GM18526 (cell line): ENCODE results near the gene ELOA.

Experiments used
- POLR2A ChIP-seq: IDR thresholded peaks from 3 replicates; pipeline ENCODE4 v1.6.1; 2011; ENCODE audit not compliant: insufficient read length; ENCODE audit errors: extremely low read depth

ELOA gene

DNA sequence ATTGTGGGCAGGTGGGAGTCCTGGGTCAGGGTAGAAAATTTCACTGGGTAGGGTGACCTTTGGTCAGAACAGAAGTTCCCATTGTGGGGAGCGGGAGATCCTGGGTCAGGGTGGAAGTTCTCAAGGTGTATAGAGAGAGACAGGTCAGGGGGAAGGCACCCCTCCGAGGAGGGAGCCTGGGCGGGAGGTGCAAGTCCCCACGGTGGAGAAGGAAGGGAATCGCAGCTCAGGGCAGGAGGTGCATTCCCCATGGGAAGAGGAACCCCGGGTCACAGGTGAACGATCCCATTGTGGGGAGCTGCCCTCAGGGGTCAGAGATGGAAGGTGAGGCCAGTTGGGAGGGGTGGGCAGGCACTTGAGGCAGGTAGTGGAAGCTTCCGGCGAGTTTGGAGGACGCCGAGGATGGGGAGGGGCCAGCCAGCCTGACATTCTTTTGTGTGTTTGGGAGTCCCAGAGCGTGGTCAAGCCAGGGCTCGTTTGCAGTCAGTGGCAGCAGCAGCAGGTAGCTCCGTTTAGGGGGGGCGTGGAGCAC lies 48.3 kb downstream of the ELOA start:
- no peak for TF ChIP-seq POLR2A

DNA sequence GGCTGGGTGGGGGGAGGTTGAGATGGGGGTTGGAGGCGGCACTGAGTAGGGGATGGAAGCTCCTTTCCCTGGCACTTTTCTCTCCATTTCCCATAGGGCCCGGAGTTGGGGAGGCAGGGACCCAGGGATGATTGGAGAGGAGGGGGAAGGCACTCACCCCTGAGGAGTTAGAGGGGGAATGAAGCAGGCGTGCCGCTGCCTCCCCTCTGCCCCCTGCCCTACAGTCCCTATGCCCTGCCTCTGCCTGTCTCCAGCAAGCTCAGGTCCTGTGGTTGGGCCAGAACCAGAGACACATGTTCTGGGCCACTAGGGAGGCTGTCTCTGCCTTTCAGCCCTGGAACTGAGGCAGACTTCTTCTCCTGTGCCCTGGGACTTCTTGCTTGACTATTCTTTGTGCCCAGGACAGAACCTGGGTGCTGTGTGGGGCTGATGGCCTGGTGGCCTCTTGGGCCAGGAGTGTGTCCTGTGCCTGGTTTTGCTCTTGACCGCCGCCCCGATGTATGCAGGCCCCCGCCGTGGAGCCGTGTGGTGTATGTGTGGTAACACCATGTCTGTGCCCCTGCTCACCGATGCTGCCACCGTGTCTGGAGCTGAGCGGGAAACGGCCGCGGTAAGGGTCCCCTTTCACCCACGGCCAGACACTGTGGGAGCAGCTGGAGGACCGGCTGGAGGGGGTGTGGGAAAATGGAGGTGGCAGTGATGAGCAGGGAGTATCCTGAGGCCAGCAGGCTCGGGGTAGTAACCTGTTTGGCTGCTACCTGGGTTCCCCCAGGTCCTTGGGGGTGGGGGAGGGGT lies 49.1 kb downstream of the ELOA start:
- no peak for TF ChIP-seq POLR2A

DNA sequence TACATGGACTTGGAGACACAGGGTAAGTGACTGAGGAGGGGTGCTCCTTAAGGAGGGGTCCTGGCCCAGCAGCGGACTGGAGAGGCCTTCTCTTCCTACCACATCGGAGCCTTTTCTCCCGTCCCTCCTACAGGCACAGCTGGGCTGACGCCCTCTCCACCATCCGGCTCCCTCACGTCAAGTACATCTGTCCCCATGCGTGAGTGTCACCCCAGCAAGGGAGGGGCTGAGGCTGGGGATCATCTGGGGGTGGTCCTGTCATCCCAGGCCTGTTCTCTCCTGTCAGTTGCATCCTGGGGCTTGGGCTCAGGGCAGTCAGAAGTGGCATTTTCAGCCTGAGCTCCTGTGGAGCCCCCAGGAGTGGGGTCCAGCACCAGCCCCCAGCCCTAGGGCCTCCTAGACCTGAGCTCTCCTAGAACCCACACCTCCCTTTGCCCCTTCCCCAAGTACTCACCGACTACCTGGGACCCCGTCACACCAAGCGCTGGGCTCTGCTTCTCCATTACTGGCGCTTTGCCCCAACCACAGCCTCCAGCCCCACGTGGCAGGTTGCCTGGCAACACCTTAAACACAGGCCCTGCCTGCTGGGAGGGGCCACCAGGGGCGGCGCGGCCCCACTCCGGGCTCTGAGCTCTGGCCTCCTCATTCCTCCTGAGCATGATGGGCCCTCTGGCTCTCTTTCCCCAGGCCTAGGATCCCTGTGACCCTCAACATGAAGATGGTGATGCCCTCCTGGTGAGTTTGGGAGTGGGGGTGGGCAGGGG lies 49.9 kb downstream of the ELOA start:
- no peak for TF ChIP-seq POLR2A

DNA sequence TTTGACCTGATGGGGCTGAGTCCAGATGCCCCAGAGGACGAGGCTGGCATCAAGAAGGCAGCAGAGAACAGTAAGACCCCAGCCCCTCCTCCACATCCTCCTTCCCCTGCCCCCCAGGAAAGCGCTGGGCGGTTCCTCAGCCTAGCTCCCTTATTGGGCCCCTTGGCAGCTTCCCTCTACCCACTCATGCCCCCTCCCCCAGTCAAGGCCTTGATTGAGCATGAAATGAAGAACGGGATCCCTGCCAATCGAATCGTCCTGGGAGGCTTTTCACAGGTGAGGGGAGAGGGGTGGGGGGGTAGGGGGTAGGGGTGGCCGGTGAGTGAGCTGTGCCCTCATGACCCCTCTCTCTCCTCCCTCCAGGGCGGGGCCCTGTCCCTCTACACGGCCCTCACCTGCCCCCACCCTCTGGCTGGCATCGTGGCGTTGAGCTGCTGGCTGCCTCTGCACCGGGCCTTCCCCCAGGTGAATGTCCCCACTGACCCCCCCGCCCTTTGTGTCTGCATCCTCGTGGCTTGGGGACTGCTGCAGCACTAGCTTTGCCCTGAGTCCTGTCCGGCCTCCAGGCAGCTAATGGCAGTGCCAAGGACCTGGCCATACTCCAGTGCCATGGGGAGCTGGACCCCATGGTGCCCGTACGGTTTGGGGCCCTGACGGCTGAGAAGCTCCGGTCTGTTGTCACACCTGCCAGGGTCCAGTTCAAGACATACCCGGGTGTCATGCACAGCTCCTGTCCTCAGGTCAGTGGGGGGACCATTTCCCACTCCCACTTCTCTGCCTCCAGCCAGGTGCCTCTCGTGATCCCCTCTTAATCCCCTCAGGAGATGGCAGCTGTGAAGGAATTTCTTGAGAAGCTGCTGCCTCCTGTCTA lies 50.8 kb downstream of the ELOA start:
- no peak for TF ChIP-seq POLR2A

DNA sequence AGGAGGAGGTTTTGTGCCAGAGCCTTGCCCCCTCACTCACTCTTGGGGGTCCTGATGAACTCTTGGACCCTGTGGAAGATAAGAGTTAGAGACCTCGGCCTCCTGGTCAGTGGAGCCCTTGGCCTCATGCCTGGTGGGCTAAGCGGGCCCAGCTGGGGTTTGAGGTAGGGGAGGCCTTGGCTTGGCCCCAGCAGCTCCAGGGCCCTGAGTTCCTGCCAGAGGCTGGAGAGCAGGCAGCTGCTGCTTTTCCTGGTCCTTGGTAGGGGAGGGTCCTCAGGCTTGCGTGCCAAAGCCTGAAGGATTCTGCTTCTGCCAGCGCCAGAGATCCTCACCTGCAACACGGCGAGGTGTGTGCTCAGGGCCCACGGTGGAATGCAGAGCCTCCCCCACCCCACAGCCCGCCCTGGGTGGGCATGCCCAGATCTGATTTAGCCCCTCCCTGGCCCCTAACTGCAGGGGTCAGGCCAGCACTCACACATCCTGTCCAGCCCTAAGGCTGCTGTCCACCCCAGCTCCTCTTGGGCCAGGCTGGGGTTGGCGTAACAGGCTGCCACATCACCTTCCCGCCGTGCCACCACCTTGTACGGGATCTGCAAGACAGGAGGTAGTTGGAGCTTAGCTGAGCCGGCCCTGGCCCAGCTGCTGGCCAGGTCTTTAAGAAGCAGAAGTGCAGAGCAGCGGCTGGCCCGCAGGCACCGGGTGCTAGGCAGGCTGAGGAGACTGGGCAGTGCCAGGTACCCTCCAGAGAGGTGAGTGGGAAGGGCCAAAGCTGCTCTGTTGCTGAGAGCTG lies 52.6 kb downstream of the ELOA start:
- no peak for TF ChIP-seq POLR2A

DNA sequence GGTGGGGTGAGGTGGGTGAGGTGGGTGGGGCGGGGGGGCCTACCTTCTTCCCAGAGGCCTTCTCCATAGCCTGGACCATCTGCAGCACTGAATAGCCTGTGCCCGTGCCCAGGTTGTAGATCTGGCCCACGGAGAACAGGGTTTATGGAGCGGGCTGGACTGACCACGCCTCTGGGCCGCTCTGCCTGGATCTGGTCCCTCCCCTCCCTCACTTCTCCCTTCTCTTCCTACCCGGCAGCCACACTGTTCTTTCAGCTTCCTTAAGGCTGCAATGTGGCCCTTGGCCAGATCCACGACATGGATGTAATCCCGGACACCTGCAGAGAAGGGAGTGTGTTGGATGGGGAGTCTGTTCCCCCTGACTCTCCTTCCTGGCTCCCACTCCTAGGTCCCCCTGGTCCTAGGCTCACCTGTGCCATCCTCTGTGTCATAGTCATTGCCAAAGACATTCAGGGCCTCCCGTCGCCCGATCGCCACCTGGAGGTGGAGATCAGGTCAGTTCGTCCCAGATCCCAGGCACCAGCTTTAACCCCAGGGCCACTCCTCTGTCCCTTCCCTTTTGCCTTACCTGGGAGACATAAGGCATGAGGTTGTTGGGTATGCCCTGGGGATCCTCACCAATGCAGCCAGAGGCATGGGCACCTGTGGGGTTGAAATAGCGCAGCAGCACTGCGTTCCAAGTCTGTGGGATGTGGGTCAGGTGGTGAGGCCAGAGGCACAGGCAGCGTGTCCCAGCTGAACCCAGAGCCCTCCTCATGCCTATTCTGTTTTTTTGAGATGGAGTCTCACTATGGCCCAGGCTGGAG lies 53.4 kb downstream of the ELOA start:
- no peak for TF ChIP-seq POLR2A

DNA sequence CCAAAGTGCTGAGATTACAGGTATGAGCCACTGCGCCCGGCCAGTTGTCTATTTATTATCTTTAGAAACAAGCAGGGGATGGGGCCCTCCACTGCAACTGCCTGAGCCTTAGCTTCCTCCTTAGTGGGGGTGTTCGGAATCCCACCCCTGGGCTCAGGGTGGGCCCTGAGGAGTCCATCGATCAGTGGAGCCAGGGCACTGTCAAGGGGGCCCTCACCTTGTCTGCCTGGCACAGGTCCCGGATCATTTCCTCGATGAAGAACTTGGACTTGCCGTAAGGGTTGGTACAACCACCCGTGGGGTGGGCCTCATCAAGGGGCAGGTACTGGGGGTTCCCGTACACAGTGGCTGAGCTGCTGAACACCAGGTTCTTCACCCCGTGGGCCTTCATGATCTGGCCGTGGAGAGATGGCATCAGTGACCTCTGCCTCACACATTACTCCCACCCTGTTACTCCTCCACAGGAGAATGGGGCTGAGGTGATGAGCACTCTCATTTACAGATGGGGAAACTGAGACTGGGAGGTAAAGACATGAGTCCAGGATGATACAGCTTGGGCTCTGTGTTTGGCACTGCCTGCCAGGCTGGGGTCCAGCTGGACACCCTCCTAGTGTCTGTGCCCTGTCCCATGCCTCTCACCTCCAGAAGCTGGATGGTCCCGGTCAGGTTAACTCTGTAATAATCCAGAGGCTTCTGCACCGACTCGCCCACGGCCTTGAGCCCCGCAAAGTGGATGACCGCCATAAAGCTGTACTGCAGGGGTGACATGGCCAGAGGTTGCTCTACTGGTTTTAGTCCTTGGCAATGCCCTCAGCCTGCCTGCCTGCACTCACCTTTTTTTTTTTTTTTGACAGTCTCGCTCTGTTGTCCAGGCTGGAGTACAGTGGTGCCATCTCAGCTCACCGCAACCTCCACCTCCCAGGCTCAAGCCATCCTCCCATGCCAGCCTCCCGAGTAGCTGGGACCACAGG lies 54.5 kb downstream of the ELOA start:
- no peak for TF ChIP-seq POLR2A

DNA sequence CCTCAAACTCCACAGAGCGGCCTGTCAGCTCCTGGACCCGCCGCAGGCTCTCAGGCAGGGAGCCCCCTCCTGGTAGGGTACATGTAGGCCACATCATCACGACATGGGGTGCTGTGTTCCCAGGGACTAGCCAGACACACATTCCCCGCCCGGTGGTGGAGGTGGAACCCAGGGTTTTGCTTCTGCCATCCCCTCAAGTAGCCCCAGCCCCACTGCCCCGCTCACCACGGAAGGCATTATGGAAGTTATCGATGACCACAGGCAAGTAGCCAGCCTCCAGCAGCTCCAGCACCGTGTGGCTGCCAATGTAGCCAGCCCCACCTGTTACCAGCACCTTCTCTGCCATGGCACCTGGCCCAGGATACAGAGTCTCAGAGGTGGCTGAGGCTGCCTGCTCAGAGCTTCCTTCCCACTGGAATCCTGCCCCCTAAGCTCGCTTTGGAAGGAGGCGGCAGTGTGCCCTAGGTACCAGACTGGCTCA lies 55.4 kb downstream of the ELOA start:
- no peak for TF ChIP-seq POLR2A

DNA sequence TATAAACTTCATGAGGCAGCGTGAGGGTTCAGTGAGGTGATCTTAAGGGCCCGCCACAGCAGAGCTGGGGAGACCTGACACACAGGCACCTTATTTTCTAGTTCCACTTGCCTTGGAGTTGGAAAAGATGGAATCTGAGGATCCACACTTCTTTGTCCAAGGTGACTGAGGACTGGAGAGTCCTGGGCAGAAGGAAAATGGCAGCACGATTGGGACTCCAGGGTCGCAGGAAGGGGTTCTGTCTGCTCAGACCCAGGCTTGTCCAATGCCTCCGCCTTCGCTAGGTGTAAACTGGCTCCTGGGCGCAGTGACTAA lies 55.9 kb downstream of the ELOA start:
- TF ChIP-seq POLR2A: no peak

DNA sequence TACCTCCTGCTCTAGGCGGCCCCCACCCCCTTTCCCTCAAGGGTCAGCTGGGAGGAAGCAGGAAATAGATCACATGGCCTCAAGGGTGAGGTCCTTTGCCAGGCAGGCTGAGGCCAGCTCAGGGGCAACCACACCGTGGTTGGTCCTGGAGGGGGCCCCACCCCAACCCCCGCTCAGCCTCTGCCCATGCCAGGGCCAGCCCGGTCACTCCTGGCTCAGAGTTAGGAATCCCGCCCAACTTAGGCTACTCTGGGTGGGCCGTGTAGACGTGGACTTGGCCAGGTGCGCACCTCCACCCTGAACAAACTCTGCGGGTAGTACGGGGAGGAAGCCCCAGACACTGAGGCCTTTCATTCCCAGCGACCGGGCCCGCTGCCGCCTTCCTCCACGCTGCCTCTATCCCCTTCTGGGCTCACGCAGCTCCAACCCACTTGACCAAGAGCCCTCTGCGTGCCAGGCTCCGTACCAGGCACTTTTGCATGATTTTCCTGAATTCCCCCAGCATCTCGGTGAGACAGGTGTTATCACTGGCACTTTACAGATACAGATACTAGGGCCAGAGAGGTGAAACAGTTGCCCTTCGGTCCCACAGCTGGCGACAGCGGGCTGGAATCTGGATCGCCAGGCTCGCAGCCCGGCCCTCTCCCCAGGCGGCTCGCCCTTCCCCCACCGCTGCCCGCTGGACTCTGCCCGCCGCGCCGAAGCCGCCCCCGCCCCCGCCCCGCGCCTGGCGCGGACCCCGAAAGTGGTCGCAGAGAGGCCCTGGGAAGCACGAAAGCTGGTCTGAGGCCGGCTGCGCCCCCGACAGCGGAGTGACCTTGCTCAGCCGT lies 56.5 kb downstream of the ELOA start:
- TF ChIP-seq POLR2A: peak; percentile 63

DNA sequence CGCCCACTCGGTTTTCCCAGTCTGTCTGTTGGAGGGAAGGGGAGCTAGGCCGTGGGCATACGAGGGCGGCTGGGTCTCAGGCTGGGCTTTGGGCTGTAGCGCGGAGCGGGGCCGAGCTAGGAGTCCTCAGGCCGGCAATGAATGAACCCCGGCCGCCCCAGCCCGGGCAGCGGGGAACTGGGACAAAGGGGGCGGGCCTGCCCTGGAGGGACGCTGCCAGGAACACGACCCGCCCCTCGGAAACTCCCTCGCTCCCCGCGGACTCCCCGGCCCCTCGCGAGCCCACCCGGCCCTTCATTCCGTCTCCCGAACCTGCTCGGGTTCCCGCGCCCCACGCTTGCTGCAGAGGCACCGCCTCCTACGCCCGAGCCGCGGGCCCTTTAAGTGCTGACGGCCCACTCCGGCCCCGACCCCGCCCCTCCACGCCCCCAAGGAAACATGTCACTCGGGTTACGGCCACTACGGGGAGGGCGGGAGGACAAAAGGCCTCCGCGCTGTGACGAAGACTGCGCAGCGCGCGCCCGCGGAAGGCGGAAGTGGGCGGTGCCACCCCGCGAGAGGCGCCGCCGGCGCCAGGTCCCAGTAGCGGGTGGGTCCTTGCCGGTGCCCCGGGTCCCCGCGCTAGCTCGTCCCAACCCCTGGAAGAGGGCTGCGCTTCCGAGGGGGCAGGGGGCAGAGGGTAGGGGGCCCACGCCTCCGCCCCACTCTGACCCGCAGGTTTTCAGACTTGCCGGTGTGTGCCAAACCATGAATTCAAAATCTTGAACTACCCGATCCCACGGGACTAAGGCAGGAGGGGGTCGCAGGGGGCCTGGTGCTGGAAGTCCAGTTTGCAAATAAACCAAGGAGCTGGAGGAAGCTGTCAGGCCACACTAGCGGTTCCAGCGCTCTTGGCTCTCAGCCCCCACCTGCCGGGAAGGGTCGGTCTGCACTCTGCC lies 57.4 kb downstream of the ELOA start, which contains the start of gene GALE:
GALE (minus strand) TSS at position 355 of the 938 bp plus-strand sequence. CDS start 1,747 bp downstream, outside the sequence.
- peak; percentile 83 for TF ChIP-seq POLR2A
